Spleen (tissue), 11 donors: ENCODE data around the gene NRCAM. TPM values are rescaled to one million over a fixed set of nuclear protein-coding genes. Genes with fewer than 3 reads are reported as not detected.
A peak's percentile ranks its signal among the peaks of the same experiment; 100 is the strongest.

Experiments used
- DNase-seq: peaks from one replicate; pipeline ENCODE4 v3.0.0-alpha.2; 2020
- H3K27ac ChIP-seq, 8 donors: fragments of 200-600 bp; sonication (generic) in 7 of 8; 1 replicate in 4 of 8; 2 replicates in 4 of 8; pipeline versions ENCODE4 v1.5.0 to v1.8.0; 2016 to 2021; ENCODE audit warnings: inconsistent platforms in 4 of 8, mild to moderate bottlenecking in 4 of 8, moderate library complexity in 1 of 8
- H3K27me3 ChIP-seq, 7 donors: fragments of 200-600 bp; sonication (generic) in 6 of 7; replicated peaks in 1 of 7; 1 replicate in 4 of 7; 2 replicates in 3 of 7; pipeline versions ENCODE4 v1.5.0 to v1.8.0; 2016 to 2021; ENCODE audit warnings: inconsistent platforms in 3 of 7, mild to moderate bottlenecking in 1 of 7
- H3K36me3 ChIP-seq, 6 donors: fragments of 200-600 bp; sonication (generic) in 5 of 6; 1 replicate in 4 of 6; 2 replicates in 2 of 6; pipeline versions ENCODE4 v1.5.0 to v1.8.0; 2016 to 2021; ENCODE audit warnings: inconsistent platforms in 2 of 6
- H3K4me1 ChIP-seq, 6 donors: fragments of 200-600 bp; sonication (generic) in 5 of 6; 1 replicate in 3 of 6; 2 replicates in 3 of 6; pipeline versions ENCODE4 v1.5.0 to v1.8.0; 2016 to 2021; ENCODE audit warnings: inconsistent platforms in 3 of 6
- H3K4me3 ChIP-seq, 8 donors: fragments of 200-600 bp; sonication (generic) in 7 of 8; 1 replicate in 4 of 8; 2 replicates in 4 of 8; pipeline versions ENCODE4 v1.5.0 to v1.8.0; 2016 to 2021; ENCODE audit warnings: inconsistent platforms in 4 of 8, mild to moderate bottlenecking in 4 of 8, moderate library complexity in 2 of 8
- H3K9me3 ChIP-seq, 8 donors: fragments of 200-600 bp; sonication (generic) in 7 of 8; 1 replicate in 4 of 8; 2 replicates in 4 of 8; pipeline versions ENCODE4 v1.5.0 to v1.8.0; 2016 to 2021; ENCODE audit warnings: inconsistent platforms in 4 of 8
- POLR2A ChIP-seq, 3 donors: fragments of 450-650 bp; IDR thresholded peaks; one replicate each; pipeline ENCODE4 v1.5.1; 2017; ENCODE audit warnings: antibody characterized with exemption in 3 of 3, mild to moderate bottlenecking in 1 of 3
- POLR2AphosphoS5 ChIP-seq, 3 donors: sonication (generic); formaldehyde crosslinking; IDR thresholded peaks; one replicate each; pipeline ENCODE4 v1.5.1; 2017; ENCODE audit warnings: antibody characterized with exemption in 3 of 3
- whole genome bisulfite sequencing, 5 donors: extraction: QIAGEN DNeasy Blood & Tissue Kit in 3 of 5; methylation state at CpG; one replicate each; pipeline versions ENCODE4 v1.1.5 to v1.1.7; 2013 to 2018; 5-methylcytosine and 5-hydroxymethylcytosine counted together
- intact Hi-C: fragments of 100-400 bp; cut with DNase I; formaldehyde crosslinking; loops from one replicate; pipeline ENCODE4 v1.15.0; 2023; ENCODE audit warnings: low total_unique reads
- polyA plus RNA-seq, 3 donors: library from polyadenylated mRNA; stranded (reverse); fragments of 200-250 nt; gene quantifications; one replicate each; pipeline ENCODE4 v1.2.1, GENCODE V29; 2013
- total RNA-seq, 7 donors: library from RNA; depleted of rRNA in 3 of 7; stranded (reverse); fragments of >200 nt in 3 of 7; fragmentation: NEBNext Ultra II Directional in 4 of 7; extraction: Animal tissue kit (Norgen Biotek cat#: 25700) in 4 of 7; gene quantifications; one replicate each; pipeline versions ENCODE4 v1.1.0 to v1.2.1, GENCODE V29; 2016 to 2021
- TF ChIP-seq, protein P1 (sequence below), 11 experiments: fragments of 200-600 bp in 7 of 11; fragments of 450-650 bp in 4 of 11; sonication (generic) in 4 of 11; IDR thresholded peaks in 8 of 11; conservative IDR thresholded peaks in 3 of 11; 1 replicate in 7 of 11; 2 replicates in 4 of 11; pipeline versions ENCODE4 v1.4.0 to v1.8.0; 2016 to 2021; ENCODE audit warnings: antibody characterized with exemption in 11 of 11, inconsistent platforms in 4 of 11, mild to moderate bottlenecking in 1 of 11
- donor health status: healthy with polysubstance abuse.
- donor health status: DM: no; HTN: no; CAD: no; lungs with moderate emphysema.
- donor health status: DM: no; HTN: no; CAD: no.
- donor health status: Bipolar disorder and iron deficiency.
- donor health status: healthy.
- donor health status: DM: no; HTN: no; CAD: no.
- donor health status: DM: yes; HTN: yes; CAD: no.

NRCAM gene
- total and polyA plus RNA-seq, 10 donors = 4.1 to 88.5 (median 15.0) TPM

DNA sequence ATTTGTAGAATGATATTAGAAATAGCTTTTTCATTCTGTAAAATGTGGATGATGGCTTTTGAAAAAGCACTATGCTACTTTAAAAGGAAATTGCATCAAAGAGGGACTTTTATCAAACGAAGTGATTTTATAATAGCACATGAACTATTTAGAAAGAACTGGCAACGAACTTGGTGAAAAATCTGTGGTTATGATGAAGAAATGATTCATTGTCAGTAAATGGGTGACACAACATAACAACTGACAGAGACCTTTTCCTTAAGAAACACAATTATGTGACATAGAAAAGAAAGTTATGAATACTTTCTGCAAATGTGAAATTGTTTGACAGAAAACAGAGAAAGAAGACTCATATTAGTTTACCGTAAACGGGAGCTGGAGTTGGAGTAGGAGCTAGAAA is 265.3 kb downstream of the NRCAM start:
- no peaks in the 10 kb centered on the region for H3K9me3 ChIP-seq
- DNase-seq = no peak
- H3K27me3 ChIP-seq = no peaks in the 10 kb centered on the region
- intact Hi-C loops = no loop called here
- TF ChIP-seq POLR2A (IDR thresholded peaks at IDR 0.05) = no peak
- TF ChIP-seq, protein P1, sequence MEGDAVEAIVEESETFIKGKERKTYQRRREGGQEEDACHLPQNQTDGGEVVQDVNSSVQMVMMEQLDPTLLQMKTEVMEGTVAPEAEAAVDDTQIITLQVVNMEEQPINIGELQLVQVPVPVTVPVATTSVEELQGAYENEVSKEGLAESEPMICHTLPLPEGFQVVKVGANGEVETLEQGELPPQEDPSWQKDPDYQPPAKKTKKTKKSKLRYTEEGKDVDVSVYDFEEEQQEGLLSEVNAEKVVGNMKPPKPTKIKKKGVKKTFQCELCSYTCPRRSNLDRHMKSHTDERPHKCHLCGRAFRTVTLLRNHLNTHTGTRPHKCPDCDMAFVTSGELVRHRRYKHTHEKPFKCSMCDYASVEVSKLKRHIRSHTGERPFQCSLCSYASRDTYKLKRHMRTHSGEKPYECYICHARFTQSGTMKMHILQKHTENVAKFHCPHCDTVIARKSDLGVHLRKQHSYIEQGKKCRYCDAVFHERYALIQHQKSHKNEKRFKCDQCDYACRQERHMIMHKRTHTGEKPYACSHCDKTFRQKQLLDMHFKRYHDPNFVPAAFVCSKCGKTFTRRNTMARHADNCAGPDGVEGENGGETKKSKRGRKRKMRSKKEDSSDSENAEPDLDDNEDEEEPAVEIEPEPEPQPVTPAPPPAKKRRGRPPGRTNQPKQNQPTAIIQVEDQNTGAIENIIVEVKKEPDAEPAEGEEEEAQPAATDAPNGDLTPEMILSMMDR (IDR thresholded peaks at IDR 0.05 in 8 of 11, conservative IDR thresholded peaks at IDR 0.05 in 3 of 11) = no peak
- TF ChIP-seq POLR2AphosphoS5 (IDR thresholded peaks at IDR 0.05) = no peak
- no peaks in the 10 kb centered on the region for H3K4me1 ChIP-seq
- no peak overlapping the region for H3K4me3 ChIP-seq
- 72 to 90% (median 76%) methylated on average over 4 of the region's 4 CpGs for WGBS, 5 donors
- H3K36me3 ChIP-seq = no peaks in the 10 kb centered on the region
- no peak overlapping the region for H3K27ac ChIP-seq

DNA sequence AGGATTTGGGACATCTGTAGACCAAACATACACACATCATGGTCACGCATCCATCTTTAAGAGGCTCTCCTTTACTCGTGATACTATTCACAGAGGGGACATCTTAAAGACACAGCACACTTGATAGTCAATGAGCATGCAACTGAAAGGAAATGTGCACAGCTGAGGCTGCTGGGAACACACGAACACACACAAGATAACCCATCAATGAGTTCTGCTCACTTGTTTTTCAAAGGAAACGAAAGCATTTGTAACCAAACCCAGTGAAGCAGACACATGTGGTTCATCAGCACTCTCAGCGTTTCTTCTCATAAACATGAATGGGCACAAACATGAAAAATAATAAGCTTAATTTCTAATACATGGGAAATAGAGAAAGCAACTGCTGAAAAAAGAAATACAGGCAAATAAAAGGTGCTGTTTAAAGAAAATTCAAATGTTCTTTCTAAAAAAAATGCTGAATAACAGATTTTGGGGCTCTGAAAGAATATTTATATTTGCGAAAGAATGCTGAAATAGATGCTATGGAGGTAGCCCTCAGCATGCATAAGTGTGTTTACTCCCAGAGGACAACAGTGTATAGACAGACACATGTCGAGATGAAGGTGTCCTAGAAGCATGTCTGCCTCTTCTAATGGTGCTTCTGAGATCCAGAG is 266.4 kb downstream of the NRCAM start:
- intact Hi-C loops = no loop called here
- Histone ChIP-seq H3K36me3 (no peaks in the 10 kb centered on the region), H3K27me3 (no peaks in the 10 kb centered on the region), H3K9me3 (no peaks in the 10 kb centered on the region), H3K27ac (no peak overlapping the region), H3K4me1 (no peaks in the 10 kb centered on the region), H3K4me3 (no peak overlapping the region)
- no peak for DNase-seq
- 40 to 58% (median 47%) methylated on average over 7 of the region's 7 CpGs for WGBS, 5 donors
- TF ChIP-seq POLR2AphosphoS5 (IDR thresholded peaks at IDR 0.05) (no peak), POLR2A (IDR thresholded peaks at IDR 0.05) (no peak)
- TF ChIP-seq, protein P1 (IDR thresholded peaks at IDR 0.05 in 8 of 11, conservative IDR thresholded peaks at IDR 0.05 in 3 of 11) = no peak

- H3K27me3 ChIP-seq = no peaks in the 10 kb centered on the region
- intact Hi-C loops = no loop called here
- 87 to 94% (median 92%) methylated on average over 3 of the region's 3 CpGs for WGBS, 5 donors
- H3K36me3 ChIP-seq = no peaks in the 10 kb centered on the region
- no peaks in the 10 kb centered on the region for H3K9me3 ChIP-seq
- TF ChIP-seq POLR2A (IDR thresholded peaks at IDR 0.05) = no peak
- no peak for TF ChIP-seq POLR2AphosphoS5 (IDR thresholded peaks at IDR 0.05)
- TF ChIP-seq, protein P1 (IDR thresholded peaks at IDR 0.05 in 8 of 11, conservative IDR thresholded peaks at IDR 0.05 in 3 of 11) = no peak
- no peak for DNase-seq
- no peaks in the 10 kb centered on the region for H3K4me1 ChIP-seq
- no peak overlapping the region for H3K27ac ChIP-seq
- H3K4me3 ChIP-seq = no peak overlapping the region
These were observed 267.5 kb downstream of the NRCAM start for GRCh38 chr7:108188724-108189123.

GRCh38 chr7:108181073-108181985 is 274.9 kb downstream of the NRCAM start:
- no peak overlapping the region for H3K27ac ChIP-seq
- H3K9me3 ChIP-seq = no peaks in the 10 kb centered on the region
- no peaks in the 10 kb centered on the region for H3K27me3 ChIP-seq
- H3K4me3 ChIP-seq = no peak overlapping the region
- H3K4me1 ChIP-seq = peaks cover 0 to 7% (median 0%) of the 10 kb centered on the region in 6 donors
- intact Hi-C loops = loop anchor here (5.0 kb wide), 1 partner anchor 321 kb away; no protein-coding TSS in a partner anchor
- WGBS, 5 donors = 45 to 59% (median 51%) methylated on average over 8 of the region's 8 CpGs
- H3K36me3 ChIP-seq = peaks cover 0 to 11% (median 0%) of the 10 kb centered on the region in 6 donors
- TF ChIP-seq, protein P1 (IDR thresholded peaks at IDR 0.05 in 8 of 11, conservative IDR thresholded peaks at IDR 0.05 in 3 of 11) = peak; percentile 38 to 89 (median 68)
- TF ChIP-seq POLR2AphosphoS5 (IDR thresholded peaks at IDR 0.05) (no peak), POLR2A (IDR thresholded peaks at IDR 0.05) (no peak)
- DNase-seq = no peak
